ENCODE results near the gene UTP14C. TPM values are rescaled to one million over a fixed set of nuclear protein-coding genes. Genes with fewer than 3 reads are reported as not detected.

Gene UTP14C
- total RNA-seq, 1 experiment from 2014 or later: 9.0 TPM

DNA sequence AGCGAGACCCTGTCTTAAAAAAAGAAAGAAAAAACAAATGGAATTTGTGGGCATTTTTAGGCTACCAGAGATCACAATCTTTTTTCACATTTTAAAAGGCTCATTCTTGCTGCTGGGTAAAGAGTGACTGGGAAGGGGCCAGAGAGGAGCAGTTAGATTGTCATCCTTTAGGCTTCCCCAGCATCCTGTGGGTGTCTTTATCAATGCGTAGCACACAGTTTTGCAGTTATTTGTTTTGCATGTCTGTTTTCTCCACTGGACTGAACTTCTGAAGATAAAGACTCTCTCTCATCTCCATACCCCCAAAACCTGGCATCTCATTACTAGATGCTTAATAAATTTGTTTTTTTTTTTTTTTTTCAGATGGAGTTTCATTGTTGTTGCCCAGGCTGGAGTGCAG lies 2.1 kb upstream of the UTP14C start:
- no peak for TF ChIP-seq ZNF274 (IDR thresholded peaks at IDR 0.05; ENCODE audit: low read depth, low read length)
- TF ChIP-seq TCF7L2 (IDR thresholded peaks at IDR 0.05; ENCODE audit: borderline replicate concordance, extremely low read depth, insufficient read depth, insufficient read length): no peak
- no peak for TF ChIP-seq CEBPB (IDR thresholded peaks at IDR 0.05; ENCODE audit: low read depth)
- TF ChIP-seq, protein P1, sequence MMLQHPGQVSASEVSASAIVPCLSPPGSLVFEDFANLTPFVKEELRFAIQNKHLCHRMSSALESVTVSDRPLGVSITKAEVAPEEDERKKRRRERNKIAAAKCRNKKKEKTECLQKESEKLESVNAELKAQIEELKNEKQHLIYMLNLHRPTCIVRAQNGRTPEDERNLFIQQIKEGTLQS (IDR thresholded peaks at IDR 0.05): no peak
- TF ChIP-seq EGR1 (IDR thresholded peaks at IDR 0.05; ENCODE audit: low read depth): no peak
- TF ChIP-seq ZBTB33 (IDR thresholded peaks at IDR 0.05; ENCODE audit: extremely low read depth, insufficient replicate concordance, low read length): no peak
- TF ChIP-seq EZH2 (IDR thresholded peaks at IDR 0.05): no peak
- no peak for TF ChIP-seq POLR2AphosphoS5 (IDR thresholded peaks at IDR 0.05; ENCODE audit: low read depth, low read length)
- no peak for TF ChIP-seq REST (IDR thresholded peaks at IDR 0.05; ENCODE audit: low read depth)
- Histone ChIP-seq H3K9me2 (ENCODE audit: insufficient read depth) (no peaks in the 10 kb centered on the region), H3K9ac (ENCODE audit: low read length) (no peak overlapping the region), H3K27me3 (ENCODE audit: insufficient read depth, low read length) (no peaks in the 10 kb centered on the region), H3K27ac (ENCODE audit: low read depth, low read length) (no peak overlapping the region), H3K4me2 (ENCODE audit: low read length) (no peak overlapping the region), H3K4me1 (ENCODE audit: control insufficient read depth in 1 of 2, insufficient read depth in 2 of 2, low read length in 2 of 2) (no peaks in the 10 kb centered on the region), H2AFZ (ENCODE audit: low read depth, low read length, poor library complexity, severe bottlenecking) (no peak overlapping the region), H3K9me3 (ENCODE audit: control insufficient read depth in 1 of 2, insufficient read depth in 1 of 2, low read depth in 1 of 2, low read length in 2 of 2) (no peaks in the 10 kb centered on the region), H3K4me3 (replicated peaks in 1 of 2; ENCODE audit: low read depth in 1 of 2, low read length in 2 of 2) (no peak overlapping the region), H3K79me2 (ENCODE audit: insufficient read depth, low read length) (peaks cover 14% of the 10 kb centered on the region), H3K36me3 (ENCODE audit: control insufficient read depth in 1 of 2, insufficient read depth in 2 of 2, low read length in 2 of 2) (peaks cover 7 to 10% of the 10 kb centered on the region in 2 experiments; a peak in 3 of 4 replicates), H4K20me1 (ENCODE audit: insufficient read depth) (no peaks in the 10 kb centered on the region)
- intact Hi-C loops (cut with micrococcal nuclease): no loop called here
- ChIA-PET POLR2A (no interaction called here), RAD21 (ENCODE audit: low non-redundant PET in 1 of 2, low total read pairs in 2 of 2, uncharacterized antibody in 2 of 2, unreplicated experiment in 2 of 2) (no interaction called here), CTCF (no interaction called here)
- DNase-seq (ENCODE audit: low read depth, low spot score): no peak
- no TSS peak for BruUV-seq (replicated peaks)
- ATAC-seq: no peak

Data from HCT116 (cell line).